Neural crest cell (in vitro differentiated cells): ENCODE measurements around the gene NPAS1. TPM values are rescaled to one million over a fixed set of nuclear protein-coding genes. Genes with fewer than 3 reads are reported as not detected.
A peak's percentile ranks its signal among the peaks of the same experiment; 100 is the strongest.

Experiments used
- DNase-seq: peaks from one replicate; pipeline ENCODE4 v3.0.0; 2021; ENCODE audit warnings: low read depth, mixed read lengths, low spot score
- H3K27ac Mint-ChIP-seq: one replicate; pipeline ENCODE4 v1.8.0; 2021; ENCODE audit warnings: mild to moderate bottlenecking, mixed read lengths; ENCODE audit not compliant: unreplicated experiment
- H3K27me3 Mint-ChIP-seq: 2 replicates; pipeline ENCODE4 v1.8.0; 2021; ENCODE audit warnings: low read depth, mild to moderate bottlenecking, mixed read lengths
- H3K36me3 Mint-ChIP-seq: 2 replicates; pipeline ENCODE4 v1.8.0; 2021; ENCODE audit warnings: low read depth, mild to moderate bottlenecking, mixed read lengths
- H3K4me1 Mint-ChIP-seq: 2 replicates; pipeline ENCODE4 v1.8.0; 2021; ENCODE audit warnings: mixed read lengths
- H3K4me3 Mint-ChIP-seq: one replicate; pipeline ENCODE4 v1.8.0; 2021; ENCODE audit warnings: mild to moderate bottlenecking, mixed read lengths
- H3K9me3 Mint-ChIP-seq: 2 replicates; pipeline ENCODE4 v1.8.0; 2021; ENCODE audit warnings: mixed read lengths
- CTCF ChIP-seq: fragments of 200-600 bp; sonication (generic); conservative IDR thresholded peaks from 2 replicates; pipeline ENCODE4 v1.5.0; 2021; ENCODE audit warnings: antibody characterized with exemption, mild to moderate bottlenecking
- total RNA-seq: library from RNA; stranded (reverse); gene quantifications from 2 replicates; pipeline ENCODE4 v1.2.1, GENCODE V29; 2021

NPAS1 gene
- total RNA-seq, 1 donor from 2014 or later, result 1.5 TPM

- no peak for DNase-seq
- Mint-ChIP-seq H3K27ac (no peak overlapping the region), H3K4me3 (no peak overlapping the region), H3K9me3 (no peaks in the 10 kb centered on the region), H3K36me3 (peaks cover 11% of the 10 kb centered on the region), H3K27me3 (no peaks in the 10 kb centered on the region), H3K4me1 (peaks cover 22% of the 10 kb centered on the region)
- no peak for TF ChIP-seq CTCF
These were observed 25.4 kb upstream of the NPAS1 start for GRCh38 chr19:46994141-46994686.

- Mint-ChIP-seq H3K4me3 (no peak overlapping the region), H3K4me1 (peaks cover 21% of the 10 kb centered on the region), H3K36me3 (peaks cover 11% of the 10 kb centered on the region), H3K27ac (no peak overlapping the region), H3K27me3 (no peaks in the 10 kb centered on the region), H3K9me3 (no peaks in the 10 kb centered on the region)
- TF ChIP-seq CTCF, result no peak
- no peak for DNase-seq
These were observed 24.1 kb upstream of the NPAS1 start for GRCh38 chr19:46995492-46995891.

GRCh38 chr19:46998445-46999125 lies 21.1 kb upstream of the NPAS1 start:
- Mint-ChIP-seq H3K27ac (peak overlapping the region; percentile 88), H3K27me3 (no peaks in the 10 kb centered on the region), H3K4me3 (peak overlapping the region; percentile 56), H3K9me3 (no peaks in the 10 kb centered on the region), H3K4me1 (peaks cover 15% of the 10 kb centered on the region), H3K36me3 (peaks cover 11% of the 10 kb centered on the region)
- DNase-seq, result no peak
- TF ChIP-seq CTCF, result no peak

GRCh38 chr19:46999377-46999776 lies 20.3 kb upstream of the NPAS1 start:
- TF ChIP-seq CTCF, result no peak
- peaks cover 19% of the 10 kb centered on the region for H3K4me1 Mint-ChIP-seq
- peak overlapping the region; percentile 88 for H3K27ac Mint-ChIP-seq
- H3K27me3 Mint-ChIP-seq, result no peaks in the 10 kb centered on the region
- DNase-seq, result no peak
- no peaks in the 10 kb centered on the region for H3K9me3 Mint-ChIP-seq
- peaks cover 11% of the 10 kb centered on the region for H3K36me3 Mint-ChIP-seq
- no peak overlapping the region for H3K4me3 Mint-ChIP-seq

- H3K4me3 Mint-ChIP-seq, result no peak overlapping the region
- no peak for TF ChIP-seq CTCF
- H3K36me3 Mint-ChIP-seq, result peaks cover 11% of the 10 kb centered on the region
- H3K27me3 Mint-ChIP-seq, result no peaks in the 10 kb centered on the region
- no peak overlapping the region for H3K27ac Mint-ChIP-seq
- no peaks in the 10 kb centered on the region for H3K9me3 Mint-ChIP-seq
- no peak for DNase-seq
- peaks cover 24% of the 10 kb centered on the region for H3K4me1 Mint-ChIP-seq
These were observed 19.8 kb upstream of the NPAS1 start for GRCh38 chr19:46999878-47000277.
